SU-DHL-6 (cell line): Measurements from ENCODE around the gene RYR2.

ENCODE experiments used
- H2AFZ ChIP-seq: fragments of 200-600 bp; sonication (generic); 2 replicates; pipeline ENCODE4 v1.6.1; 2014; ENCODE audit warnings: low read depth, mild to moderate bottlenecking, moderate library complexity, mixed read lengths, antibody characterized with exemption, low read length; ENCODE audit not compliant: severe bottlenecking
- H3F3A ChIP-seq: fragments of 200-600 bp; shearing (Covaris generic); 2 replicates; pipeline ENCODE4 v1.6.0; 2016; ENCODE audit warnings: antibody characterized with exemption, mild to moderate bottlenecking; ENCODE audit not compliant: insufficient read depth
- H3K27ac ChIP-seq: fragments of 200-600 bp; sonication (generic); 2 replicates; pipeline ENCODE4 v1.5.1; 2016; ENCODE audit warnings: low read depth, mild to moderate bottlenecking, low read length, moderate library complexity, mixed read lengths
- H3K27me3 ChIP-seq: fragments of 200-600 bp; sonication (generic), shearing (Covaris generic); 2 replicates; pipeline ENCODE4 v1.6.0; 2014; ENCODE audit warnings: mild to moderate bottlenecking, low read length
- H3K36me3 ChIP-seq: fragments of 200-600 bp; sonication (generic); 2 replicates; pipeline ENCODE4 v1.6.1; 2014; ENCODE audit warnings: mild to moderate bottlenecking, low read length, mixed read lengths
- H3K4me2 ChIP-seq: fragments of 300-600, 200-600 bp; shearing (Covaris generic), sonication (generic); 2 replicates; pipeline ENCODE4 v1.6.0; 2014; ENCODE audit warnings: low read length, low read depth, mild to moderate bottlenecking; ENCODE audit not compliant: poor library complexity, severe bottlenecking
- H3K4me3 ChIP-seq: fragments of 200-600 bp; sonication (generic); 2 replicates; pipeline ENCODE4 v1.5.1; 2014; ENCODE audit warnings: antibody characterized with exemption, low read length, mild to moderate bottlenecking, mixed read lengths; ENCODE audit not compliant: insufficient read depth, poor library complexity, severe bottlenecking
- H3K79me2 ChIP-seq: fragments of 200-600 bp; sonication (generic); 2 replicates; pipeline ENCODE4 v1.6.1; 2014; ENCODE audit warnings: mild to moderate bottlenecking, low read length, moderate library complexity; ENCODE audit not compliant: insufficient read depth
- H3K9ac ChIP-seq: fragments of 200-600 bp; sonication (generic); 2 replicates; pipeline ENCODE4 v1.7.0; 2014; ENCODE audit warnings: mild to moderate bottlenecking, low read length
- H3K9me2 ChIP-seq: fragments of 200-600 bp; sonication (generic); replicated peaks from 2 replicates; pipeline ENCODE4 v1.6.1; 2014; ENCODE audit warnings: low read length; ENCODE audit not compliant: insufficient read depth
- H3K9me3 ChIP-seq: fragments of 200-600 bp; sonication (generic); 2 replicates; pipeline ENCODE4 v1.6.1; 2014; ENCODE audit warnings: low read length, mixed read lengths; ENCODE audit not compliant: insufficient read depth
- H4K20me1 ChIP-seq: fragments of 200-600 bp; sonication (generic); 2 replicates; pipeline ENCODE4 v1.6.1; 2014; ENCODE audit warnings: low read depth, mild to moderate bottlenecking, antibody characterized with exemption, low read length, moderate library complexity, mixed read lengths
- CTCF ChIP-seq: fragments of 200-600 bp; sonication (generic); IDR thresholded peaks from one replicate; pipeline ENCODE4 v1.5.1; 2017; ENCODE audit warnings: antibody characterized with exemption, mild to moderate bottlenecking, low read length, moderate library complexity; ENCODE audit not compliant: insufficient read depth, poor library complexity, severe bottlenecking
- EZH2phosphoT487 ChIP-seq: fragments of 200-600 bp; sonication (generic), shearing (Covaris generic); conservative IDR thresholded peaks from 2 replicates; pipeline ENCODE4 v1.6.1; 2018; ENCODE audit warnings: mild to moderate bottlenecking, antibody characterized with exemption, low read length, moderate library complexity, mixed read lengths

RYR2 gene

GRCh38 chr1:237685551-237685950 is 643.6 kb downstream of the RYR2 start:
- H3K36me3 ChIP-seq = no peaks in the 10 kb centered on the region
- H3K27ac ChIP-seq = no peak overlapping the region
- TF ChIP-seq CTCF (no peak), EZH2phosphoT487 (no peak)
- H4K20me1 ChIP-seq = no peaks in the 10 kb centered on the region
- no peak overlapping the region for H3K9ac ChIP-seq
- H3K4me3 ChIP-seq = no peak overlapping the region
- H3K79me2 ChIP-seq = no peaks in the 10 kb centered on the region
- H3K27me3 ChIP-seq = no peaks in the 10 kb centered on the region
- H3K9me2 ChIP-seq = no peaks in the 10 kb centered on the region
- no peak overlapping the region for H2AFZ ChIP-seq
- H3K9me3 ChIP-seq = no peaks in the 10 kb centered on the region
- H3K4me2 ChIP-seq = no peak overlapping the region
- no peaks in the 10 kb centered on the region for H3F3A ChIP-seq

- no peaks in the 10 kb centered on the region for H4K20me1 ChIP-seq
- H3K79me2 ChIP-seq = no peaks in the 10 kb centered on the region
- no peaks in the 10 kb centered on the region for H3K27me3 ChIP-seq
- H3K9me3 ChIP-seq = no peaks in the 10 kb centered on the region
- no peak overlapping the region for H3K27ac ChIP-seq
- H3F3A ChIP-seq = no peaks in the 10 kb centered on the region
- no peaks in the 10 kb centered on the region for H3K36me3 ChIP-seq
- H3K4me2 ChIP-seq = no peak overlapping the region
- no peak overlapping the region for H2AFZ ChIP-seq
- H3K4me3 ChIP-seq = no peak overlapping the region
- no peak for TF ChIP-seq CTCF
- TF ChIP-seq EZH2phosphoT487 = no peak
- no peak overlapping the region for H3K9ac ChIP-seq
- no peaks in the 10 kb centered on the region for H3K9me2 ChIP-seq
These were observed 645.8 kb downstream of the RYR2 start for GRCh38 chr1:237687804-237688203.

- no peak overlapping the region for H3K4me3 ChIP-seq
- H4K20me1 ChIP-seq = no peaks in the 10 kb centered on the region
- no peaks in the 10 kb centered on the region for H3K36me3 ChIP-seq
- no peaks in the 10 kb centered on the region for H3K9me3 ChIP-seq
- no peak for TF ChIP-seq CTCF
- H3K9ac ChIP-seq = no peak overlapping the region
- no peaks in the 10 kb centered on the region for H3F3A ChIP-seq
- no peaks in the 10 kb centered on the region for H3K27me3 ChIP-seq
- H3K9me2 ChIP-seq = no peaks in the 10 kb centered on the region
- no peak overlapping the region for H3K4me2 ChIP-seq
- no peaks in the 10 kb centered on the region for H3K79me2 ChIP-seq
- no peak overlapping the region for H3K27ac ChIP-seq
- H2AFZ ChIP-seq = no peak overlapping the region
These were observed 648.7 kb downstream of the RYR2 start for GRCh38 chr1:237690656-237691055.

- no peaks in the 10 kb centered on the region for H3K9me2 ChIP-seq
- H3K27ac ChIP-seq = no peak overlapping the region
- TF ChIP-seq CTCF (no peak), EZH2phosphoT487 (no peak)
- H3K27me3 ChIP-seq = no peaks in the 10 kb centered on the region
- no peaks in the 10 kb centered on the region for H3F3A ChIP-seq
- H2AFZ ChIP-seq = no peak overlapping the region
- no peak overlapping the region for H3K4me3 ChIP-seq
- H3K9me3 ChIP-seq = no peaks in the 10 kb centered on the region
- no peaks in the 10 kb centered on the region for H3K79me2 ChIP-seq
- H3K4me2 ChIP-seq = no peak overlapping the region
- H3K9ac ChIP-seq = no peak overlapping the region
- H4K20me1 ChIP-seq = no peaks in the 10 kb centered on the region
- no peaks in the 10 kb centered on the region for H3K36me3 ChIP-seq
These were observed 650.3 kb downstream of the RYR2 start for GRCh38 chr1:237692255-237692654.
